Gastrocnemius medialis (tissue), 4 donors: ENCODE data around the gene PRX.

Source experiments
- POLR2A ChIP-seq, 2 donors: fragments of 450-650 bp; IDR thresholded peaks; one replicate each; pipeline ENCODE4 v1.6.1; 2017; ENCODE audit warnings: antibody characterized with exemption in 2 of 2, mild to moderate bottlenecking in 2 of 2, moderate library complexity in 2 of 2
- TF ChIP-seq, protein P1 (sequence below), 5 experiments: fragments of 450-650 bp in 3 of 5; fragments of 200-600 bp in 2 of 5; sonication (generic) in 2 of 5; IDR thresholded peaks in 4 of 5; conservative IDR thresholded peaks in 1 of 5; 1 replicate in 4 of 5; 2 replicates in 1 of 5; pipeline ENCODE4 v1.5.1; 2016 to 2019; ENCODE audit warnings: antibody characterized with exemption in 5 of 5, mild to moderate bottlenecking in 3 of 5, moderate library complexity in 3 of 5

- TF ChIP-seq, protein P1, sequence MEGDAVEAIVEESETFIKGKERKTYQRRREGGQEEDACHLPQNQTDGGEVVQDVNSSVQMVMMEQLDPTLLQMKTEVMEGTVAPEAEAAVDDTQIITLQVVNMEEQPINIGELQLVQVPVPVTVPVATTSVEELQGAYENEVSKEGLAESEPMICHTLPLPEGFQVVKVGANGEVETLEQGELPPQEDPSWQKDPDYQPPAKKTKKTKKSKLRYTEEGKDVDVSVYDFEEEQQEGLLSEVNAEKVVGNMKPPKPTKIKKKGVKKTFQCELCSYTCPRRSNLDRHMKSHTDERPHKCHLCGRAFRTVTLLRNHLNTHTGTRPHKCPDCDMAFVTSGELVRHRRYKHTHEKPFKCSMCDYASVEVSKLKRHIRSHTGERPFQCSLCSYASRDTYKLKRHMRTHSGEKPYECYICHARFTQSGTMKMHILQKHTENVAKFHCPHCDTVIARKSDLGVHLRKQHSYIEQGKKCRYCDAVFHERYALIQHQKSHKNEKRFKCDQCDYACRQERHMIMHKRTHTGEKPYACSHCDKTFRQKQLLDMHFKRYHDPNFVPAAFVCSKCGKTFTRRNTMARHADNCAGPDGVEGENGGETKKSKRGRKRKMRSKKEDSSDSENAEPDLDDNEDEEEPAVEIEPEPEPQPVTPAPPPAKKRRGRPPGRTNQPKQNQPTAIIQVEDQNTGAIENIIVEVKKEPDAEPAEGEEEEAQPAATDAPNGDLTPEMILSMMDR (IDR thresholded peaks at IDR 0.05 in 4 of 5, conservative IDR thresholded peaks at IDR 0.05 in 1 of 5) = no peak
- no peak for TF ChIP-seq POLR2A (IDR thresholded peaks at IDR 0.05)
Observed at GRCh38 chr19:40365010-40365409, 48.2 kb downstream of the PRX start.
